ENCODE data around the gene CALCOCO1.

DNA sequence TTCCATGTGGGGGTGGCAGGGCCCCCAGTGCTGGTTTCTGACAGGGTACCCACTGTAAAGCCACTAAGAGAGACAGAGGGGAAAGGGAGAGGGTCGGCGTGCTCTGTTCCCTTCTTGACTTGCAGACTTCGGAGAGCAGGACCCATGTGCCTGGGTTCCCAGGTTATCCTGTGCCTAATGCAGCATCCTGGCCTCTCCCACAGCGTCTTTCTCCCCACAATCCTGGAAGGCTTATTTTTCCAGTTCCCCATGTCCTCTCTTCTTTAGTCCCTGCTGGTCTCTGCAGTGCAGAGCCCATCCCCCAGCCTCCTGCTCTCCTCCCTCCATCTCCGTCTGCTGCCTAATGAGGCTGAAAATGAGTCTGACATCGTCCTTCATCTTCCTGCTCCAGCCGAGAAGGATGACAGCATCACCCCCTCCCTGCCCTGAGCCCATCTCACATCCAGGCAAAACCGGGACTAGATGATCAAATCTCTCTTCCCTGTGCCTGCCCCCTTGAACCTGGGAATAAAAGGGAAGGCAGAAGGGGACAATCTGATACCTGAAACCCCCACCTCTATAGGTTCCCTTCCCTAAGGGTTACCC, 15.1 kb downstream of the CALCOCO1 start:
- TF ChIP-seq, protein P1, sequence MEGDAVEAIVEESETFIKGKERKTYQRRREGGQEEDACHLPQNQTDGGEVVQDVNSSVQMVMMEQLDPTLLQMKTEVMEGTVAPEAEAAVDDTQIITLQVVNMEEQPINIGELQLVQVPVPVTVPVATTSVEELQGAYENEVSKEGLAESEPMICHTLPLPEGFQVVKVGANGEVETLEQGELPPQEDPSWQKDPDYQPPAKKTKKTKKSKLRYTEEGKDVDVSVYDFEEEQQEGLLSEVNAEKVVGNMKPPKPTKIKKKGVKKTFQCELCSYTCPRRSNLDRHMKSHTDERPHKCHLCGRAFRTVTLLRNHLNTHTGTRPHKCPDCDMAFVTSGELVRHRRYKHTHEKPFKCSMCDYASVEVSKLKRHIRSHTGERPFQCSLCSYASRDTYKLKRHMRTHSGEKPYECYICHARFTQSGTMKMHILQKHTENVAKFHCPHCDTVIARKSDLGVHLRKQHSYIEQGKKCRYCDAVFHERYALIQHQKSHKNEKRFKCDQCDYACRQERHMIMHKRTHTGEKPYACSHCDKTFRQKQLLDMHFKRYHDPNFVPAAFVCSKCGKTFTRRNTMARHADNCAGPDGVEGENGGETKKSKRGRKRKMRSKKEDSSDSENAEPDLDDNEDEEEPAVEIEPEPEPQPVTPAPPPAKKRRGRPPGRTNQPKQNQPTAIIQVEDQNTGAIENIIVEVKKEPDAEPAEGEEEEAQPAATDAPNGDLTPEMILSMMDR (IDR thresholded peaks at IDR 0.05) = no peak
- TF ChIP-seq POLR2A (IDR thresholded peaks at IDR 0.05) = no peak

Data from adrenal gland (tissue), 5 donors.